SH-SY5Y (cell line): ENCODE data around the gene KRT80.

Source experiments
- GATA2 ChIP-seq: IDR thresholded peaks from 2 replicates; pipeline ENCODE4 v1.6.1; 2011; ENCODE audit warnings: mild to moderate bottlenecking, low read depth, low read length
- GATA3 ChIP-seq: IDR thresholded peaks from 2 replicates; pipeline ENCODE4 v1.6.1; 2011; ENCODE audit warnings: low read depth, mild to moderate bottlenecking, low read length, moderate library complexity

- TF ChIP-seq GATA3 (no peak), GATA2 (no peak)
These were observed 69.8 kb downstream of the KRT80 start for GRCh38 chr12:52121824-52122539.
